HG02852 (cell line): ENCODE data around the gene UQCRHL.
A peak's percentile ranks its signal among the peaks of the same experiment; 100 is the strongest.
"Not testable (repeated sequence)": the region's sequence is repeated elsewhere in the genome, so short reads cannot be mapped to it uniquely, and the experiment has no call there.

ENCODE experiments used
- ATAC-seq: cut with Tn5 transposase; IDR thresholded peaks from one replicate; pipeline ENCODE4 v1.9.1; 2021; ENCODE audit warnings: mild to moderate bottlenecking, moderate library complexity; ENCODE audit not compliant: unreplicated experiment

Gene UQCRHL

GRCh38 chr1:15835741-15836510 lies 28.5 kb upstream of the UQCRHL start:
- ATAC-seq, result peak; percentile 40

GRCh38 chr1:15835205-15835740 lies 27.8 kb upstream of the UQCRHL start:
- peak; percentile 6 for ATAC-seq

DNA sequence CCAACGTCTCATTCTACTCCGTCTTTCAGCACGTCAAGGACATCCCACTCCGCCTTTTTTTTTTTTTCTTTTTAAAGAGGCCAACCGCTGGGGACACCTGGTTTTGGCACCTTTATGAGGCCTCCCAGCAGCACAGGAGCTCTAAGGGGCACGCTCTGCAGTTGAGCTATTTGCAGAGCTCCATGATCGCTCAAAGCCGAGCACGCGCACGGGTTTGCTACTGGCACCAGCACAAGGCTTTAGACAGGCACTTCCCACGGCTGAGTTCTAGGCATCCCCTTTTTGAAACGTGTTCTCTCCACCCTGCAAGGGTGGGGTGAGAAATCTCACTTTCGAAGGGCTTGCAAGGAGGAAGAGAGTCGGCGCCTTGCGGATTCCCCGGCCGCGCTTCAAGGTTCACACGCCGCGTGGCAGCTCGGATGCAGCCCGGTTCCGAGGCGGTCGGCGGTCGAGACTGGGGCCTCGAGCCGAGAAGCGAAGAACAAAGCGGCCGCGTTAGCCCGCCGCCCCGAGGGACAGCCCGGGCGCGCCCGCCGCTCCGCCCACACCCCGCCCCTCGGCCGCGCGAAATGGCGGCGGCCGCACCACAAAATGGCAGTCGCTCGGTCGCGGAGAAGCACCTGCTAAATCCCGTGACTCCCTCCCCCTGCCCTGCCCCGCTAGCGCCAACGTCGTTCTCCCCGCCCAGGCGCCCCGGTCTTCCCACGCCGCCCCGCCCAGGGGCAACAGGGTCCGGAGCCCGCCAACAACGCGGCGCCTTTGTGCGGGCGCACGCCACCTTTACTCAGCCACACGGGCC lies 27.2 kb upstream of the UQCRHL start:
- ATAC-seq, result peak; percentile 49

DNA sequence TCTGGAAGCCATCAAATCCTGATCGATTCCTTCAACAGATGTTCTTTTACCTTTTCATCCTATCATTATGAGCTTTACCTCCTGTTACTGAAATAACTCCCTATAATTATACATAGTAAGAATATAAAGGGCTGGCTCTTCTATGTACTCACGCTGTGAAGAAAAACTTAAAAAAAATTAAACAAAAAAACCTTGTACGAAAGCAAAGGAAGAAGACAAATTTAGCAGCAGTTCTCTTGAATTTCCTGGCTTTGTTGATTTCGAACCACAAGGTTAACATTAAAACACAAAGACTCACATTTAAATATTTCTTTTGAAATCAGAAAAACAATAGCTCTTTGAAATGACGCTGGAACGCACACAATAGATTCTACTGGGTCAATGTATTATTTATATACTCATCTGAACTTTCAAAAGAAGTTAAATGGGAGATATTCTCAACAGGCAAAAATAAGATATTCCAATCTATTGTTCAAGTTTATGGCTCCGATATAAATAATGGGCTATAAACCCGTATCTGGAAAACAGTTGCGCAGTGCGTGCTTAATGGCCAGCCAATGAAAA lies 26.5 kb upstream of the UQCRHL start:
- ATAC-seq, result no peak

DNA sequence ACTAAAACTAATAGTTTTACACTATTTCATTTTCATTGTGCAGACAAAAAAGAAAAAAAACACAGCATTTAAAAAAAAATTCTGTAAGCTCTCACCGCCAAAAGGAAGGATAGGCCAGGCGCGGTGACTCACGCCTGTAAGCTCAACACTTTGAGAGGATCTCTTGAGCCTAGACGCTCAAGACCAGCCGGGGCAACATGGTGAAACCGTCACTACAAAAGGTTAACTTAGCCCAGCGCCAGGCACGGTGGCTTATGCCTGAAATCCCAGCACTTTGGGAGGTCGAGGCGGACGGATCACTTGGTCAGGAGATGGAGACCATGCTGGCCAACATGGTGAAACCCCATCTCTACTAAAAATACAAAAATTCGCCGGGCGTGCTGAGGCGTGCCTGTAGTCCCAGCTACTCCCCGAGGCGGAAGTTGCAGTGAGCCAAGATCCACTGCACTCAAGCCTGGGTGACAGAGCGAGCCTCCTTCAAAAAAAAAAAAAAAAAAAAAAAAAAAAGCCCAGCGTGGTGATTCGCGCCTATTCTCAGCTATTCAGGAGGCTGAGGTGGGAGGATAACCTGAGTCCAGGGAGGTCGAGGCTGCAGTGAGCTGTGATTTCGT lies 25.7 kb upstream of the UQCRHL start:
- ATAC-seq, result no peak

GRCh38 chr1:15830258-15830657 lies 22.8 kb upstream of the UQCRHL start:
- no peak for ATAC-seq

DNA sequence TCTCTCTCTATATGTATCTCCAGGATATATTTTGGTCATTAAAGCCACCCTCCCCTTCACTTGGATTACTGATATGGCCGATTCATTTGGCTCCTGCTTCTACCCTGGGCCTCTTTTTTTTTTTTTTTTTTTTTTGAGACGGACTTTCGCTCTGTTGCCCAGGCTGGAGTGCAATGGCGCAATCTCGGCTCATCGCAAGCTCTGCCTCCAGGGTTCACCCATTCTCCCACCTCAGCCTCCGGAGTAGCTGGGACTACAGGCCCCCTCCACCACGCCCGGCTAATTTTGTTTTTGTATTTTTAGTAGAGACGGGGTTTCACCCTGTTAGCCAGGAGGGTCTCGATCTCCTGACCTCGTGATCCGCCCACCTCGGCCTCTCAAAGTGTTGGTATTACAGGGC lies 21.5 kb upstream of the UQCRHL start:
- ATAC-seq, result not testable (repeated sequence)

DNA sequence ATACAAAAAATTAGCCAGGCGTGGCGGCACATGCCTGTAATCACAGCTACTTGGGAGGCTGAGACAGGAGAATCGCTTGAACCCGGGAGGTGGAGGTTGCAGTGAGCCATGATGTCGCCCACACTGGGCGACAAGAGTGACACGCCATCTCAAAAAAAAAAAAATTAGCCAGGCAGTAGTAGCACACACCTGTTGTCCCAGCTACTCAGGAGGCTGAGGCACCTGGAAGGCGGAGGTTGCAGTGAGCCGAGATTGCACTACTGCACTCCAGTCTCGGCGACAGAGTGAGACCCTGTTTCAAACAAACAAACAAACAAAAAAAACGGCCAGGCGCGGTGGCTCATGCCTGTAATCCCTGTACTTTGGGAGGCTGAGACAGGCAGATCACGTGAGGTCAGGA lies 20.1 kb upstream of the UQCRHL start:
- not testable (repeated sequence) for ATAC-seq

- no peak for ATAC-seq
These were observed 19.5 kb upstream of the UQCRHL start for GRCh38 chr1:15826810-15827507.

DNA sequence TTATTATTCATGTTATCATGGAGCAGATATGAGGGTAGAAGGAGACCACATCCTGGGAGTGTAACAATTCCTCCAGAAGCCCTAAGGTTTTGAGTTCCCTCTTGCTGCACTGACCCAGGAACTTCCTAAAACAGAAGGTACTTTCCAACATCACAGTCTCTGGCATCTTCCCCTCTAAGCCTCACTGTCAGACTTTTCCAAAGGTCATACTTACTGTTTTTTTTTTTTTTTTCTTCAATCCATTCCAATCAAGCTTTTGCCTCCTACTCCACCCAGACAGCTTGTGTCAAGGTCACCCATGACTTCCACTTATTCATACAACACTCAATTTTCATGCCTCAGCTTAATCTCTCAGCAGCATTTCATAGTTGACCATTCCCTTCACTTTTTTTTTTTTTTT lies 18.4 kb upstream of the UQCRHL start:
- no peak for ATAC-seq

GRCh38 chr1:15820478-15820877 lies 13.0 kb upstream of the UQCRHL start:
- ATAC-seq, result no peak

DNA sequence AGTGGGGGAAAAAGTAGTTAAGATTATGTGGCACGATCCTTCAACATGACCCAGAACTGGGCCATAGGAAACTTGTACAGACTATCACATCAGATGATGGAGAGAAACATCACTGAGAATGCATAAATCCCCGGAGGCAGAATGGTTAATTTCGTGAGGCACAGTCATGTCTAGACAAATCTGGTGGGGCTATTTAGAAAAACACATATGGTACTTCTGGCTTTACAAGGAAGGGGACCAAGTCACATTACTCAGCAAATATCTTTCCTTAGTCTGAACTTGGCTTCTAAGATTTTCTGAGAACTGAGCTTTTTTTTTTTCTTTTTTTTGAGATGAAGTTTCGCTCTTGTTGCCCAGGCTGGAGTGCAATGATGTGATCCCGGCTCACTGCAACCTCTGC lies 9.2 kb upstream of the UQCRHL start:
- ATAC-seq, result no peak

GRCh38 chr1:15810073-15810472 lies 2.6 kb upstream of the UQCRHL start:
- no peak for ATAC-seq

- ATAC-seq, result no peak
These were observed 1.5 kb upstream of the UQCRHL start for GRCh38 chr1:15808955-15809354.

GRCh38 chr1:15807121-15807520 lies 328 bp downstream of the UQCRHL start:
- no peak for ATAC-seq

- no peak for ATAC-seq
These were observed 3.4 kb downstream of the UQCRHL start for GRCh38 chr1:15804060-15804459.

GRCh38 chr1:15803380-15803779 lies 4.1 kb downstream of the UQCRHL start:
- ATAC-seq, result no peak

DNA sequence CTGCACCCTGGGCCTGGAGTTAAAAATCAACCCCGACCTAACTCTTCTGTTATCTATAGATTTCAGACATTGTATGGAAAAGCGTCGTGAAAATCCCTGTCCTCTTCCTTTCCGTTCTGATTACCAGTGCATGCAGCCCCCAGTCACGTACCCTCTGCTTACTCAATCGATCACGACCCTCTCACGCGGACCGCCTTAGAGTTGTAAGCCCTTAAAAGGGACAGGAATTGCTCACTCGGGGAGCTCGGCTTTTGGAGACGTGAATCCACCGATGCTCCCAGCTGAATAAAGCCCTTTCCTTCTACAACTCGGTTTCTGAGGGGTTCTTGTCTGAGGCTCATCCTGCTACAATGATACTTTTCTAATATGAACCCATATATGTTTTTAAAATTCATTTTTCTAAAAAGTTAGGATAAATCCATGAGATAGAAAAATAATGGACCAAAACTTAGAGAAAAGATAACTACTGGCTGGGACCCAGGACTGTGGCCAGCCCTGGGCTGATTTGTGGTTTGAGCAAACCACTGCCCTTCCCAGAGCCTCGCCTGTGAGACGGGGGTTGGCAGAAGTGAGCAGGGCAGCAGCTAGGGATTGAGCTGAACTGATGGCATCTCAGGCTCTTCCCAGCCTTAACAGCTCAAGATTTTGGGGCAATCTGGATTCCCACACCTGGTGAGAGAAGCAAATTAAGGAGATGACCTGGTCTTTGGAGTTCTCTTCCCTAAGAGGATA lies 5.0 kb downstream of the UQCRHL start:
- no peak for ATAC-seq

- no peak for ATAC-seq
These were observed 7.3 kb downstream of the UQCRHL start for GRCh38 chr1:15799928-15800835.
